ENCODE data around the gene MARK3.

MARK3 gene

GRCh38 chr14:103367995-103368394 lies 17.2 kb upstream of the MARK3 start:
- DNase-seq (ENCODE audit: low read depth): no peak
- Histone ChIP-seq H3K36me3 (ENCODE audit: control insufficient read depth, insufficient read depth, low read length, severe bottlenecking) (no peaks in the 10 kb centered on the region), H3K4me1 (ENCODE audit: control insufficient read depth, insufficient read depth, low read length) (peaks cover 12% of the 10 kb centered on the region), H3K9ac (ENCODE audit: low read length) (no peak overlapping the region), H3K9me3 (ENCODE audit: control insufficient read depth, low read length) (peaks cover 16% of the 10 kb centered on the region), H3K27me3 (replicated peaks; ENCODE audit: control insufficient read depth, insufficient read depth, low read length) (no peaks in the 10 kb centered on the region), H3K4me3 (ENCODE audit: low read length) (no peak overlapping the region)

- Histone ChIP-seq H3K36me3 (ENCODE audit: control insufficient read depth, insufficient read depth, low read length, severe bottlenecking) (no peaks in the 10 kb centered on the region), H3K4me3 (ENCODE audit: low read length) (no peak overlapping the region), H3K9me3 (ENCODE audit: control insufficient read depth, low read length) (no peaks in the 10 kb centered on the region), H3K9ac (ENCODE audit: low read length) (no peak overlapping the region), H3K27me3 (replicated peaks; ENCODE audit: control insufficient read depth, insufficient read depth, low read length) (no peaks in the 10 kb centered on the region), H3K4me1 (ENCODE audit: control insufficient read depth, insufficient read depth, low read length) (peaks cover 12% of the 10 kb centered on the region)
- no peak for DNase-seq (ENCODE audit: low read depth)
These were observed 15.1 kb upstream of the MARK3 start for GRCh38 chr14:103370087-103370486.

GRCh38 chr14:103372017-103372416 lies 13.2 kb upstream of the MARK3 start:
- no peaks in the 10 kb centered on the region for H3K9me3 ChIP-seq (ENCODE audit: control insufficient read depth, low read length)

GRCh38 chr14:103372552-103373304 lies 12.5 kb upstream of the MARK3 start:
- Histone ChIP-seq H3K9me3 (ENCODE audit: control insufficient read depth, low read length) (no peaks in the 10 kb centered on the region), H3K4me3 (ENCODE audit: low read length) (no peak overlapping the region), H3K27me3 (replicated peaks; ENCODE audit: control insufficient read depth, insufficient read depth, low read length) (no peaks in the 10 kb centered on the region), H3K9ac (ENCODE audit: low read length) (peak overlapping the region; percentile 53), H3K4me1 (ENCODE audit: control insufficient read depth, insufficient read depth, low read length) (peaks cover 12% of the 10 kb centered on the region), H3K36me3 (ENCODE audit: control insufficient read depth, insufficient read depth, low read length, severe bottlenecking) (no peaks in the 10 kb centered on the region)
- peak; percentile 86 for DNase-seq (ENCODE audit: low read depth)

More at GRCh38 chr14:103372017-103372416, 13.2 kb upstream of the MARK3 start:
- DNase-seq (ENCODE audit: low read depth): no peak
- no peak overlapping the region for H3K4me3 ChIP-seq (ENCODE audit: low read length)
- peaks cover 12% of the 10 kb centered on the region for H3K4me1 ChIP-seq (ENCODE audit: control insufficient read depth, insufficient read depth, low read length)
- peak overlapping the region; percentile 53 for H3K9ac ChIP-seq (ENCODE audit: low read length)
- H3K27me3 ChIP-seq (replicated peaks; ENCODE audit: control insufficient read depth, insufficient read depth, low read length): no peaks in the 10 kb centered on the region
- no peaks in the 10 kb centered on the region for H3K36me3 ChIP-seq (ENCODE audit: control insufficient read depth, insufficient read depth, low read length, severe bottlenecking)

GRCh38 chr14:103374121-103374520 lies 11.1 kb upstream of the MARK3 start:
- H3K27me3 ChIP-seq (replicated peaks; ENCODE audit: control insufficient read depth, insufficient read depth, low read length): no peaks in the 10 kb centered on the region
- H3K36me3 ChIP-seq (ENCODE audit: control insufficient read depth, insufficient read depth, low read length, severe bottlenecking): no peaks in the 10 kb centered on the region
- no peak overlapping the region for H3K9ac ChIP-seq (ENCODE audit: low read length)
- no peak for DNase-seq (ENCODE audit: low read depth)
- no peaks in the 10 kb centered on the region for H3K9me3 ChIP-seq (ENCODE audit: control insufficient read depth, low read length)
- peaks cover 9% of the 10 kb centered on the region for H3K4me1 ChIP-seq (ENCODE audit: control insufficient read depth, insufficient read depth, low read length)
- no peak overlapping the region for H3K4me3 ChIP-seq (ENCODE audit: low read length)

- Histone ChIP-seq H3K9me3 (ENCODE audit: control insufficient read depth, low read length) (no peaks in the 10 kb centered on the region), H3K4me3 (ENCODE audit: low read length) (no peak overlapping the region), H3K9ac (ENCODE audit: low read length) (no peak overlapping the region), H3K27me3 (replicated peaks; ENCODE audit: control insufficient read depth, insufficient read depth, low read length) (no peaks in the 10 kb centered on the region), H3K36me3 (ENCODE audit: control insufficient read depth, insufficient read depth, low read length, severe bottlenecking) (no peaks in the 10 kb centered on the region), H3K4me1 (ENCODE audit: control insufficient read depth, insufficient read depth, low read length) (peaks cover 10% of the 10 kb centered on the region)
- no peak for DNase-seq (ENCODE audit: low read depth)
These were observed 7.6 kb upstream of the MARK3 start for GRCh38 chr14:103377522-103378037.

- no peak overlapping the region for H3K4me3 ChIP-seq (ENCODE audit: low read length)
- peaks cover 6% of the 10 kb centered on the region for H3K4me1 ChIP-seq (ENCODE audit: control insufficient read depth, insufficient read depth, low read length)
- no peak overlapping the region for H3K9ac ChIP-seq (ENCODE audit: low read length)
- H3K27me3 ChIP-seq (replicated peaks; ENCODE audit: control insufficient read depth, insufficient read depth, low read length): no peaks in the 10 kb centered on the region
- no peaks in the 10 kb centered on the region for H3K36me3 ChIP-seq (ENCODE audit: control insufficient read depth, insufficient read depth, low read length, severe bottlenecking)
- no peaks in the 10 kb centered on the region for H3K9me3 ChIP-seq (ENCODE audit: control insufficient read depth, low read length)
- DNase-seq (ENCODE audit: low read depth): no peak
These were observed 7.0 kb upstream of the MARK3 start for GRCh38 chr14:103378038-103378854.

GRCh38 chr14:103380719-103381377 lies 4.4 kb upstream of the MARK3 start:
- Histone ChIP-seq H3K4me3 (ENCODE audit: low read length) (no peak overlapping the region), H3K27me3 (replicated peaks; ENCODE audit: control insufficient read depth, insufficient read depth, low read length) (no peaks in the 10 kb centered on the region), H3K9me3 (ENCODE audit: control insufficient read depth, low read length) (no peaks in the 10 kb centered on the region), H3K36me3 (ENCODE audit: control insufficient read depth, insufficient read depth, low read length, severe bottlenecking) (no peaks in the 10 kb centered on the region), H3K4me1 (ENCODE audit: control insufficient read depth, insufficient read depth, low read length) (peaks cover 13% of the 10 kb centered on the region), H3K9ac (ENCODE audit: low read length) (no peak overlapping the region)
- peak; percentile 54 for DNase-seq (ENCODE audit: low read depth)

GRCh38 chr14:103382376-103382775 lies 2.8 kb upstream of the MARK3 start:
- Histone ChIP-seq H3K9me3 (ENCODE audit: control insufficient read depth, low read length) (no peaks in the 10 kb centered on the region), H3K4me3 (ENCODE audit: low read length) (no peak overlapping the region), H3K36me3 (ENCODE audit: control insufficient read depth, insufficient read depth, low read length, severe bottlenecking) (no peaks in the 10 kb centered on the region), H3K9ac (ENCODE audit: low read length) (no peak overlapping the region), H3K27me3 (replicated peaks; ENCODE audit: control insufficient read depth, insufficient read depth, low read length) (no peaks in the 10 kb centered on the region), H3K4me1 (ENCODE audit: control insufficient read depth, insufficient read depth, low read length) (peaks cover 13% of the 10 kb centered on the region)
- peak; percentile 59 for DNase-seq (ENCODE audit: low read depth)

- H3K4me3 ChIP-seq (ENCODE audit: low read length): peak overlapping the region; percentile 99
- peak overlapping the region; percentile 98 for H3K9ac ChIP-seq (ENCODE audit: low read length)
- DNase-seq (ENCODE audit: low read depth): no peak
- no peaks in the 10 kb centered on the region for H3K9me3 ChIP-seq (ENCODE audit: control insufficient read depth, low read length)
- no peaks in the 10 kb centered on the region for H3K27me3 ChIP-seq (replicated peaks; ENCODE audit: control insufficient read depth, insufficient read depth, low read length)
- H3K4me1 ChIP-seq (ENCODE audit: control insufficient read depth, insufficient read depth, low read length): peaks cover 26% of the 10 kb centered on the region
- no peaks in the 10 kb centered on the region for H3K36me3 ChIP-seq (ENCODE audit: control insufficient read depth, insufficient read depth, low read length, severe bottlenecking)
These were observed 614 bp upstream of the MARK3 start for GRCh38 chr14:103384450-103385151.

Data from adipocyte (in vitro differentiated cells).